ENCODE data around the gene AMMECR1L. TPM values are rescaled to one million over a fixed set of nuclear protein-coding genes. Genes with fewer than 3 reads are reported as not detected.
"Not testable (repeated sequence)": the region's sequence is repeated elsewhere in the genome, so short reads cannot be mapped to it uniquely, and the experiment has no call there.

Gene AMMECR1L
- total RNA-seq, 1 donor from 2014 or later = 11.0 TPM

DNA sequence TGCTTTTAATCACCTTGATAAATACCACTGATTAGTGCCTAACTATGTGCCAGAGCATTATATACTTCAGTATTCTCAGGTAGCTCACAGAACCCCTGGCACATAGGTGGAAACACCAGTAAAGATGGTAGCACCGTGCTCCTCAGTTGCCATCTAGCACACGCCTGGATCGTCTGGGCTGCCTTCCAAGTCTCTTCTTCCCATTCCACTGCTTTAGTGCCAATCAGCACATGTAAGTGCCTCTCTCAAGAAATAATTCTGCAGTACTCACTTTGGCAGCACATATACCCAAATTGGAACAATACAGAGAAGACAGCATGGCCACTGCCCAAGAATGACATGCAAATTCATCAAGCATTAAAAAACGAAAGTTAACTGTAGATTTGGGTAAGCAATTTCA, 40.8 kb downstream of the AMMECR1L start:
- FAIRE-seq (no peak), DNase-seq (ENCODE audit: low spot score in 2 of 2) (no peak)

DNA sequence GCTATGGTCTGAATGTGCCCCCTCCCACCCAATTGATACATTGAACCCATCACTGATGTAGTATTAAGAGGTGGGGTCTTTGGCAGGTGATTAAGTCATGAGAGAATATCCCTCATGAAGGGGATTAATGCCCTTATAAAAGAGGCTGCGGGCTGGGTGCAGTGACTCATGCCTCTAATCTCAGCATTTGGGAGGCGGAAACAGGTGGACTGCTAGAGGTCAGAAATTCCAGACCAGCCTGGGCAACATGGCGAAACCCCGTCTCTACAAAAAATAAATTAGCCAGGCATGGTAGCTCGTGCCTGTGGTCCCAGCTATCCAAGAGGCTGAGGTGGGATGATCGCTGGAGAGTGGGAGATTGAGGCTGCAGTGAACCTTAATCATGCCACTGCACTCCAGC, 42.1 kb downstream of the AMMECR1L start:
- FAIRE-seq = no peak
- DNase-seq (ENCODE audit: low spot score in 2 of 2) = no peak

DNA sequence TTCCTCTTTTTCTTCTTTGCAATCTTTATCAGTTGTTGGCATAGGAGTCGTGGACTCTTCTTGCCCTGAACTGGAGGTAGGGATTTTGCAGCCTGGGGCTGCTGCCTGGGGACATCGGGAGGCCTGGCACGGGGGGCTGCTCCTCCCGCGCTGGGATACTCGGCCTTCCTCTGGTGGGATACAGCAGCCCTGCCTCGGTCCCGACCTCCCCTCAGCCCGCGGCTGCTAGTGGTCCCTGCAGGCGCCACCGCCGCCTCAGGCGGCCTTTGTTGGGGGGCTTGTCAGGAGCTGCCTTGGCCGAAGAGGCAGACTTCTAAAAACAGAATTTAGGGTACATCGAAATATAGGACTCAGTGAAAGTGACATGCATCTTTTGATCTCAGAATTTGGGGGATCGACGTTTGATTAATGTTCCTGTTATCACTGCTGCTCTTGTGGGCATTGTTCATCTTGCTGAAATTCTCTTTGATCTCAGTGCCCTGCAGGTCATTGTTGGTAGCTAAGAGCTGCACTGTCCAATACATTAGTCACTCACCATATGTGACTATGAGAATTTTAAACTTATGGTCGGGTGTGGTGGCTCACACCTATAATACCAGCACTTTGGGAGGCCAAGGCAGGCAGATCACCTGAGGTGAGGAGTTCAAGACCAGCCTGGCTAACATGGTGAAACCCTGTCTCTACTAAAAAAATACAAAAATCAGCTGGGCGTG, 44.1 kb downstream of the AMMECR1L start:
- FAIRE-seq = no peak
- no peak for DNase-seq (ENCODE audit: low spot score in 2 of 2)

DNA sequence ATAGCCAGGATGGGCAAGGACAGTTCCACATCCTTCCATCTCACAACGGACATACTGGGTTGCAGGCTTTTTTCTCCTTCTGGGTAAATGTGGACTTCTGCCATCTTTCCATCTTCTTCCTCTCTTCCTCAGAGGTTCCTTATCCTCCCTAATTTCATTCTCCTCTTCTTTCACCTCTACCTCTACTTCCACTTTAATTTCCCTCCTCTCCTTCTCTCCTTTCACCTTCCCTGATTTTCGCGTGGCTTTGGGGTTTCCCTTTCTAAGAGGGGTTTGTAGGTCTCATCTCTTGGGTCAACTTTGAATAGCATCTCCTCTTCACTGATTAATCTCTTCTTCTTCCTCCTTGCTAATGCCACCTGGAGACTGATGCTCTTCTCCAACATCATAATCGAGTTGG, 44.9 kb downstream of the AMMECR1L start:
- DNase-seq (ENCODE audit: low spot score in 2 of 2) (no peak), FAIRE-seq (no peak)

DNA sequence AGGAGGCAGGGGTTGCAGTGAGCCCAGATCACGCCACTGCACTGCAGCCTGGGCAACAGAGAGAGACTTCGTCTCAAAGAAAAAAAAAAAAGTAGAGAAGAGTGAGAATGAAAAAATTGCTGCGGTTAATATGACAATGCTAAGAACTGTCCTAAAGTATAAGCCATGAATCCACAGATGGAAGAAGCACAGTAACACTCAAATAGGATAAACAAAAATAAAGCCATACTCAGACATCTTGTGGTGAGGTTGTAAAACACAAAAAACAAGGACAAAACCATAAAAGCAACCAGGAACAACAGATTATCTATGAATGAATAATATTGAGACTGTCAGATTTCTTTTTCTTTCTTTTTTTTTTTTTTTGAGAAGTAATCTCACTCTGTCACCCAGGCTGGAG, 50.8 kb downstream of the AMMECR1L start:
- FAIRE-seq (no peak), DNase-seq (ENCODE audit: low spot score in 2 of 2) (no peak)

DNA sequence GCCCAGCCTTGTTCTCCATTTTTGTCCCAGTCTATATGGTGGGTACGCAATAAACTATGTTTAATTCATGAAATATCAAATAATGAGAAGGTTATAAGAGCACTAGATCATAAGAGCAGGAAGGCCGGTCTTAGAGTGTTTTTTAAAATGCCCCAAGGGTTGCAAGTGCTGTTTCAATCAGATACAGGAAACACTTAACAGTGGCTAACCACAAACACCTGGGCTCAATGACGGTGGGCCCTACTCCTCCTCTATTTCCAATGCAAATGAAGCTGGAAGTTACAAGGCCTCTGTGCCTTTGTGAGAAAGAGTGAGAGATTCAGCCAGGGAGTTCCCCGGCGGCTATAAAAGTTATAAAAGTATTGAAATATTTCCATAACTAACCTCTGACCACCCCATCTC, 55.9 kb downstream of the AMMECR1L start:
- no peak for DNase-seq (ENCODE audit: low spot score in 2 of 2)
- FAIRE-seq = no peak

DNA sequence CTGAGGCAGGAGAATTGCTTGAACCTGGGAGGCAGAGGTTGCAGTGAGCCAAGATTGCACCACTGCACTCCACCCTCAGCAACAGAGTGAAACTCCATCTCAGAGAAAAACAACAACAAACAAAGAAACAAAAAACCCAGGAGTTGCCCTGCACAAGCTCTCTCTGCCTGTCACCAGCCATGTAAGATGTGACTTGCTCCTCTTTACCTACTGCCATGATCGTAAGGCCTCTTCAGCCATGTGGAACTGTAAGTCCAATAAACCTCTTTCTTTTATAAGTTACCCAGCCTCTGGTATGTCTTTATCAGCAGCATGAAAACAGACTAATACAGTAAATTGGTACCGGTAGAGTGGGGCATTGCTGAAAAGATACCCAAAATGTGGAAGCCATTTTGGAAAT, 59.0 kb downstream of the AMMECR1L start:
- FAIRE-seq = not testable (repeated sequence)

DNA sequence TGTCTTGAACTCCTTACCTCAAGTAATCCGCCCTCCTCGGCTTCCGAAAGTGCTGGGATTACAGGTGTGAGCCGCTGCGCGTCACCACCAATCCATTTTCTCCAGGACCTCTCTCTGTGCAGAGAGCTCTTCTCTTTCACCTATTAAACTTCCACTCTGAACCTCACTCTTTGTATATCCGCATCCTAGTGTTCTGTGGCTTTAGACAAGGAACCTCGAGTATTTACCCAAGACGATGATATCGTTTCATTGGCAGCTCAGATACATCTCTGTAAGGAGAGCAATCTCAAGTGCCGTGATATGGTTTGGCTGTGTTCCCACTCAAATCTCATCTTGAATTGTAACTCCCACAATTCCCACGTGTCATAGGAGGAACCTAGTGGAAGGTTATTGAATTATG, 59.7 kb downstream of the AMMECR1L start:
- DNase-seq (ENCODE audit: low spot score in 2 of 2) (no peak), FAIRE-seq (no peak)

More for the DNA sequence above, 59.0 kb downstream of the AMMECR1L start:
- DNase-seq (ENCODE audit: low spot score in 2 of 2) = not testable (repeated sequence)

DNA sequence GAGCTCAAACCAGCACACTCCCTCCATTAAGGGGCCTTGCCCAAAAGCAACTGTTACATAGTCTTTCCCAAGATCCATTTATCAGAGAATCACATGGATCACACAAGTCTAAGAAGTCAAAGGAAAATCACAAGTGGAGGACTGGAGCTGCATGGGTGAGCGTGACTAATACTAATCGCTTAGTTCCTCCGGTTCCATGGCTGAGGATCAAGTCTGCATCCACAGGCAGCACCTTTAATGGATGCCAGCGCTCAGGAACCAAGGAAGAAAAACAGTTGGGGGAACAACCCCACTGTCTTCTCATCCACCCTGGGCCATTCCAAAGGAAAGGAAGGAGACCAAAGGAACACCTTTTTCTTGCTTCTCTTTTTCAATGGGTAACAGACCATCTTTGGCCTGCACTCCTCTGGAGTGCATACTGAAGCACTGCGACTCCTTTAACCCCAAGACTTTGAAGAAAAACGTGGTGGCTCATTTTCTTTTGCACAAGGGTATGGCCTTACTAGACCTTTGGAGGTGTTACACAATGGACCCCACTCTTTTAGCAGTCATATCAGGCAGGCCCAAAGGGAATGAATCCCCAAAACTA, 65.6 kb downstream of the AMMECR1L start:
- DNase-seq (ENCODE audit: low spot score in 2 of 2) (no peak), FAIRE-seq (no peak)

DNA sequence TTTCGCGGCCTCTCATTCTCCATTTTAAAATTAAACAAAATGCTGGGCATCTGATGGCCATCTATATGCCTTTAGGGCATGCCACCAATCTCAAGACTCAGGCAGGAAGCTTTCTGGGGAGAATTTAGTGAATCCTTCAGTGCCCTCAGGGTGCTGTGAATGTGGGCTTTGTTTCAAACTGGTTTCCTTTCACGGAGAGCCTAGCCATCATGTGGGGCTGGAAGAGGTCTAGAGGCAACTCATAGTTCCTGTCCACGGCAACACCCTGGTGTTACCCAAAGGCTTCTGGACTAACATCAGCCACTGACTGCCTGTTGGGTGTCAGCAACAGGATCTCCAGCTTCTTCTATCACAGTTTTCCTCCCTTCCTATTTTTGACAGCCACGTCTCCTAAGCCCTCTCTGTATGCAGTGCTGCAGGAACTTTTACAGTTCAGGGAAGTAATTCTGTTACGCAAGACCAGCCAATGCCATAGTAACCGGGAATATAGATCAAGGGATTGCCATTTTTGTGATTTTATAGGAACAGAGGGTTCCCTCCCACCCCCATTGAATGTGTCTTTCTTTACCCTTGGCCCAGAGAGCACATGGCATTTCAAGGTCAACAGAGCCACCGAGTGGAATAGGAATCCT, 66.8 kb downstream of the AMMECR1L start:
- no peak for DNase-seq (ENCODE audit: low spot score in 2 of 2)
- no peak for FAIRE-seq

DNA sequence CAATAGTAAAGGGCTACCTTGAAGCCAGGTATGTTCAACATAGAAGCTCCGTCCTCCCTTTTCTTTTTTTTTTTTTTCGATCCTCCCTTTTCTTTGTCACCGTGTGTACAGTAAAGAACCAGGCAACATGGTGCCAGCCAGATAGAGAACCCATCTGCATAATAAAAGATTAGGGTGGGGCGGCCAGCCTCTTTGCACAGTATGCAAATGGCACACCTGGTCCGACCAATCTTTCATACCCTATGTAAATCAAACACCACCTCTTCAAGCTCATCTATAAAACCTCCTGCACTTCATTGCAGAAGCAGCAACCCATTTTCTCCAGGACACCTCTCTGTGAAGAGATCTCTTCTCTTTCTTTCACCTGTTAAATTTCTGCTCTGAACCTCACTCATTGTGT, 67.5 kb downstream of the AMMECR1L start:
- DNase-seq (ENCODE audit: low spot score in 2 of 2) = no peak
- no peak for FAIRE-seq

DNA sequence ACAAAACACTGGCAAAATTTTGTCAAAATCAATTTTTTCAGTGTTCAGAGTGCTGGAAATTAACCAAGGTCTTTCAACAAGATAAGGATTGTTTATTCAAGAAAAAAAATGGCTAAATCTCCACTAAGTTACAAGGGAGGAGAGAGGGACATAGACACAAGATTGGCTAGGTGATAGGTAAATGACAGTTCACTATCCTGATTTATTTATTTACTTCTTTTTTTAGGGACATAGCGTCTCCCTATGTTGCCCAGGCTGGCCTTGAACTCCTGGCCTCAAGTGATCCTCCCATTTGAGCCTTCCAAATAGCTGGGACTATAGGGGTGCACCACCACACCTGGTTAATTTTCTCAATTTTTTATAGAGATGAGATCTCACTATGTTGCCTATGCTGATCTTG, 71.1 kb downstream of the AMMECR1L start:
- no peak for DNase-seq (ENCODE audit: low spot score in 2 of 2)
- FAIRE-seq = no peak

DNA sequence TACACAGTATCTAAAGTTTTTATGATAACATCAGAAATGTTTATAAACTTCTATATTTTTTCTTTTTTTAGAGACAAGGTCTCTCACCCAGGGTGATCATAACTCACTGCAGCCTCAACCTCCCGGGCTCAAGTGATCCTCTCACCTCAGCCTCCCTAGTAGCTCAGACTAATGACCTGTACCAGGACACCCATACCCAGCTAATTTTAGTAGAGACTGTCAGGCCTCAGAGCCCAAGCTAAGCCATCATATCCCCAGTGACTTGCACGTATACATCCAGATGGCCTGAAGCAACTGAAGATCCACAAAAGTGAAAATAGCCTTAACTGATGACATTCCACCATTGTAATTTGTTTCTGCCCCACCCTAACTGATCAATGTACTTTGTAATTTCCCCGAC, 73.3 kb downstream of the AMMECR1L start:
- FAIRE-seq = not testable (repeated sequence)

More for the DNA sequence above, 73.3 kb downstream of the AMMECR1L start:
- DNase-seq (ENCODE audit: low spot score in 2 of 2) = not testable (repeated sequence)

Small RNA genes lying within 50 kb of the gene (small RNA-seq; reads per million reads assigned to genes)
- gene AC012306.1 = not detected
- gene RF00017 = not detected
- not detected for gene RF00019
- gene RNU6-395P = not detected

Other genes with a start within 250 kb of the AMMECR1L start
- gene GPR17, start 239.8 kb downstream of the AMMECR1L start, total RNA-seq = 4.1 TPM
- 1.2 TPM for gene LIMS2, start 210.4 kb downstream of the AMMECR1L start, total RNA-seq
- 10.2 TPM for gene SFT2D3, start 184.5 kb downstream of the AMMECR1L start, total RNA-seq
- gene WDR33, start 74.8 kb downstream of the AMMECR1L start, total RNA-seq = 74.6 TPM
- 56.7 TPM for gene POLR2D, start 27.8 kb downstream of the AMMECR1L start, total RNA-seq
- gene SAP130, start 142.1 kb upstream of the AMMECR1L start, total RNA-seq = 4.9 TPM
- gene UGGT1, start 205.2 kb upstream of the AMMECR1L start, total RNA-seq = 51.8 TPM